Lung microvascular endothelial cell (primary cell): ENCODE measurements around the gene PRSS27. TPM values are rescaled to one million over a fixed set of nuclear protein-coding genes. Genes with fewer than 3 reads are reported as not detected.

ENCODE experiments used
- DNase-seq, 2 donors: peaks; one replicate each; pipeline versions ENCODE4 v3.0.0 to v3.0.0-alpha.2; 2010; ENCODE audit warnings: low read depth in 2 of 2
- total RNA-seq: library from RNA; depleted of rRNA; stranded (reverse); fragments of >200 nt; gene quantifications from 2 replicates; pipeline ENCODE4 v1.2.1, GENCODE V29; 2014

Gene PRSS27
- under 0.01 and 0.20 TPM in 2 replicates for total RNA-seq

- DNase-seq, result no peak
Measured at GRCh38 chr16:2720064-2720457, at the start of gene PRSS27. Gene PRSS27, minus strand, starts transcription at chr16:2720224. Its CDS starts 64 bp downstream, at chr16:2720160.

GRCh38 chr16:2769675-2770056, 49.6 kb upstream of the PRSS27 start:
- no peak for DNase-seq

GRCh38 chr16:2769100-2769529, 49.1 kb upstream of the PRSS27 start:
- DNase-seq, result no peak

- DNase-seq, result no peak
Measured at GRCh38 chr16:2768403-2769089, 48.5 kb upstream of the PRSS27 start.

GRCh38 chr16:2767891-2768290, 47.9 kb upstream of the PRSS27 start:
- no peak for DNase-seq

- DNase-seq, result no peak
Measured at GRCh38 chr16:2767140-2767731, 47.2 kb upstream of the PRSS27 start.

- no peak for DNase-seq
Measured at GRCh38 chr16:2766430-2767139, 46.6 kb upstream of the PRSS27 start.

- no peak for DNase-seq
Measured at GRCh38 chr16:2765462-2766404, 45.7 kb upstream of the PRSS27 start.

- no peak for DNase-seq
Measured at GRCh38 chr16:2764718-2765117, 44.7 kb upstream of the PRSS27 start.

GRCh38 chr16:2763173-2763572, 43.1 kb upstream of the PRSS27 start:
- no peak for DNase-seq

GRCh38 chr16:2762711-2763110, 42.7 kb upstream of the PRSS27 start:
- no peak for DNase-seq

GRCh38 chr16:2761886-2762583, 42.0 kb upstream of the PRSS27 start:
- DNase-seq, result no peak

GRCh38 chr16:2761472-2761871, 41.4 kb upstream of the PRSS27 start:
- DNase-seq, result no peak

- no peak for DNase-seq
Measured at GRCh38 chr16:2757344-2757743, 37.3 kb upstream of the PRSS27 start.

- DNase-seq, result no peak
Measured at GRCh38 chr16:2756288-2757015, 36.4 kb upstream of the PRSS27 start.

- no peak for DNase-seq
Measured at GRCh38 chr16:2755158-2755557, 35.1 kb upstream of the PRSS27 start.

GRCh38 chr16:2753733-2754020, 33.7 kb upstream of the PRSS27 start:
- DNase-seq, result peak; percentile 20 to 27

GRCh38 chr16:2752850-2753732, 33.1 kb upstream of the PRSS27 start:
- peak; percentile 79 to 89 for DNase-seq

- DNase-seq, result peak; percentile 97 to 98
Measured at GRCh38 chr16:2752035-2752849, 32.2 kb upstream of the PRSS27 start, which contains the start of gene SRRM2. Gene SRRM2, plus strand, starts transcription at chr16:2752638. Its CDS starts 3,727 bp downstream, at chr16:2756365.
